ENCODE data around the gene FAM174B.

FAM174B gene

GRCh38 chr15:92638709-92639365, 16.7 kb downstream of the FAM174B start:
- DNase-seq (ENCODE audit: low read depth): no peak

- DNase-seq (ENCODE audit: low read depth): no peak
These were observed 17.3 kb downstream of the FAM174B start for GRCh38 chr15:92638291-92638708.

- DNase-seq (ENCODE audit: low read depth): no peak
These were observed 17.9 kb downstream of the FAM174B start for GRCh38 chr15:92637626-92638025.

GRCh38 chr15:92636908-92637481, 18.6 kb downstream of the FAM174B start:
- no peak for DNase-seq (ENCODE audit: low read depth)

GRCh38 chr15:92636401-92636907, 19.1 kb downstream of the FAM174B start:
- DNase-seq (ENCODE audit: low read depth): no peak

- DNase-seq (ENCODE audit: low read depth): no peak
These were observed 20.8 kb downstream of the FAM174B start for GRCh38 chr15:92634671-92635201.

- DNase-seq (ENCODE audit: low read depth): no peak
These were observed 21.5 kb downstream of the FAM174B start for GRCh38 chr15:92634060-92634459.

- DNase-seq (ENCODE audit: low read depth): no peak
These were observed 22.2 kb downstream of the FAM174B start for GRCh38 chr15:92633418-92633817.

- no peak for DNase-seq (ENCODE audit: low read depth)
These were observed 22.6 kb downstream of the FAM174B start for GRCh38 chr15:92633001-92633400.

GRCh38 chr15:92631721-92632120, 23.9 kb downstream of the FAM174B start:
- no peak for DNase-seq (ENCODE audit: low read depth)

- DNase-seq (ENCODE audit: low read depth): no peak
These were observed 25.5 kb downstream of the FAM174B start for GRCh38 chr15:92629975-92630626.

- no peak for DNase-seq (ENCODE audit: low read depth)
These were observed 26.1 kb downstream of the FAM174B start for GRCh38 chr15:92629276-92629974.

- DNase-seq (ENCODE audit: low read depth): no peak
These were observed 28.6 kb downstream of the FAM174B start for GRCh38 chr15:92627014-92627413.

GRCh38 chr15:92625251-92625980, 30.2 kb downstream of the FAM174B start:
- no peak for DNase-seq (ENCODE audit: low read depth)

- no peak for DNase-seq (ENCODE audit: low read depth)
These were observed 31.1 kb downstream of the FAM174B start for GRCh38 chr15:92624401-92624991.

GRCh38 chr15:92623435-92623834, 32.1 kb downstream of the FAM174B start:
- DNase-seq (ENCODE audit: low read depth): no peak

- DNase-seq (ENCODE audit: low read depth): no peak
These were observed 33.5 kb downstream of the FAM174B start for GRCh38 chr15:92621972-92622533.

- DNase-seq (ENCODE audit: low read depth): no peak
These were observed 34.6 kb downstream of the FAM174B start for GRCh38 chr15:92620991-92621390.

- no peak for DNase-seq (ENCODE audit: low read depth)
These were observed 36.2 kb downstream of the FAM174B start for GRCh38 chr15:92619145-92620101.
